ENCODE measurements around the gene MCU. TPM values are rescaled to one million over a fixed set of nuclear protein-coding genes. Genes with fewer than 3 reads are reported as not detected.

The MCU gene
- total RNA-seq, 1 donor from 2014 or later: 40.9 TPM

GRCh38 chr10:72846238-72846637 is 154.3 kb downstream of the MCU start:
- no peak for DNase-seq (ENCODE audit: low spot score)

- DNase-seq (ENCODE audit: low spot score): no peak
Observed at GRCh38 chr10:72847681-72848080, 155.7 kb downstream of the MCU start.

GRCh38 chr10:72850861-72851260 is 158.9 kb downstream of the MCU start:
- DNase-seq (ENCODE audit: low spot score): no peak

GRCh38 chr10:72851509-72851908 is 159.6 kb downstream of the MCU start:
- DNase-seq (ENCODE audit: low spot score): no peak

GRCh38 chr10:72852508-72852907 is 160.6 kb downstream of the MCU start:
- DNase-seq (ENCODE audit: low spot score): no peak

GRCh38 chr10:72855129-72855528 is 163.2 kb downstream of the MCU start:
- no peak for DNase-seq (ENCODE audit: low spot score)

GRCh38 chr10:72855790-72856189 is 163.8 kb downstream of the MCU start:
- DNase-seq (ENCODE audit: low spot score): no peak

GRCh38 chr10:72858067-72858466 is 166.1 kb downstream of the MCU start:
- DNase-seq (ENCODE audit: low spot score): no peak

- no peak for DNase-seq (ENCODE audit: low spot score)
Observed at GRCh38 chr10:72862957-72863356, 171.0 kb downstream of the MCU start.

GRCh38 chr10:72875250-72876055 is 183.5 kb downstream of the MCU start:
- DNase-seq (ENCODE audit: low spot score): no peak

GRCh38 chr10:72879245-72879644 is 187.3 kb downstream of the MCU start:
- DNase-seq (ENCODE audit: low spot score): no peak

GRCh38 chr10:72881291-72881690 is 189.3 kb downstream of the MCU start:
- DNase-seq (ENCODE audit: low spot score): no peak

- DNase-seq (ENCODE audit: low spot score): no peak
Observed at GRCh38 chr10:72883861-72884260, 191.9 kb downstream of the MCU start.

- DNase-seq (ENCODE audit: low spot score): no peak
Observed at GRCh38 chr10:72885953-72886352, 194.0 kb downstream of the MCU start.

GRCh38 chr10:72886621-72887020 is 194.7 kb downstream of the MCU start:
- DNase-seq (ENCODE audit: low spot score): no peak

GRCh38 chr10:72887043-72887442 is 195.1 kb downstream of the MCU start:
- no peak for DNase-seq (ENCODE audit: low spot score)

- DNase-seq (ENCODE audit: low spot score): no peak
Observed at GRCh38 chr10:72888151-72888638, 196.3 kb downstream of the MCU start.

- DNase-seq (ENCODE audit: low spot score): no peak
Observed at GRCh38 chr10:72889391-72889831, 197.5 kb downstream of the MCU start.

- DNase-seq (ENCODE audit: low spot score): no peak
Observed at GRCh38 chr10:72890086-72890485, 198.1 kb downstream of the MCU start.

GRCh38 chr10:72893136-72893798 is 201.3 kb downstream of the MCU start, which contains the start of gene OIT3:
OIT3 (plus strand) TSS chr10:72893739; CDS start chr10:72893799, 60 bp downstream.
- no peak for DNase-seq (ENCODE audit: low spot score)

GRCh38 chr10:72895236-72895850 is 203.4 kb downstream of the MCU start:
- DNase-seq (ENCODE audit: low spot score): no peak

GRCh38 chr10:72898616-72899015 is 206.7 kb downstream of the MCU start:
- no peak for DNase-seq (ENCODE audit: low spot score)

- DNase-seq (ENCODE audit: low spot score): no peak
Observed at GRCh38 chr10:72899545-72899944, 207.6 kb downstream of the MCU start.
